GM12878 (cell line): ENCODE data around the gene CFAP61. TPM values are rescaled to one million over a fixed set of nuclear protein-coding genes. Genes with fewer than 3 reads are reported as not detected.

Experiments used
- ATAC-seq: fragments of 200-7000 bp; cut with Tn5 transposase; 3 replicates; pipeline ENCODE4 v1.9.1; 2020; ENCODE audit warnings: mild to moderate bottlenecking, moderate library complexity
- BruUV-seq: library from RNA; stranded (reverse); fragments of 400-500 nt; replicated peaks from 2 replicates; lab custom pipeline; 2021; lab: Mats Ljungman, UMichigan
- CTCF ChIA-PET: fragments of 300-600 bp; sonication (Branson Sonifier 250); formaldehyde crosslinking; extraction: SDS; loops from one replicate; lab custom pipeline; 2021; ENCODE audit warnings: inconsistent platforms; lab: Yijun Ruan, JAX
- POLR2A ChIA-PET: fragments of 350-600 bp; formaldehyde crosslinking; extraction: SDS; loops from one replicate; lab custom pipeline; 2021; ENCODE audit warnings: inconsistent platforms; lab: Charles Lee
- RAD21 ChIA-PET: fragments of 300-600 bp; sonication (Branson Sonifier 250); formaldehyde crosslinking; loops from one replicate; lab custom pipeline; 2023; ENCODE audit warnings: antibody characterized with exemption; ENCODE audit not compliant: unreplicated experiment; lab: Charles Lee
- SMC1A ChIA-PET: fragments of 300-600 bp; sonication (Branson Sonifier 250); formaldehyde crosslinking; loops from one replicate; lab custom pipeline; 2023; ENCODE audit not compliant: unreplicated experiment, uncharacterized antibody; lab: Charles Lee
- DNase-seq: peaks from one replicate; pipeline ENCODE4 v3.0.0-alpha.2; 2011; ENCODE audit warnings: low read depth, low spot score
- FAIRE-seq: peaks from 3 replicates; lab custom pipeline; 2011; peaks lifted over from hg19 to GRCh38; lab: Jason Lieb, UNC
- H2AFZ ChIP-seq: 2 replicates; pipeline ENCODE4 v1.6.0; 2011; ENCODE audit warnings: low read depth, low read length, control low read depth; ENCODE audit not compliant: control insufficient read depth
- H3K27ac ChIP-seq: 2 replicates; pipeline ENCODE4 v1.5.1; 2011; ENCODE audit warnings: control low read depth; ENCODE audit not compliant: control insufficient read depth, insufficient read depth
- H3K27me3 ChIP-seq, 2 experiments: replicated peaks in 1 of 2; 2 replicates each; pipeline versions ENCODE4 v1.6.0 to v1.6.1; 2011; ENCODE audit warnings: low read length in 1 of 2; ENCODE audit not compliant: control insufficient read depth in 2 of 2, insufficient read depth in 2 of 2
- H3K36me3 ChIP-seq, 2 experiments: 2 replicates each; pipeline ENCODE4 v1.5.1; 2011; ENCODE audit warnings: low read length in 1 of 2; ENCODE audit not compliant: control insufficient read depth in 2 of 2, insufficient read depth in 2 of 2
- H3K4me1 ChIP-seq: 2 replicates; pipeline ENCODE4 v1.6.1; 2011; ENCODE audit warnings: mild to moderate bottlenecking, low read length, moderate library complexity, mixed read lengths; ENCODE audit not compliant: control insufficient read depth, insufficient read depth
- H3K4me2 ChIP-seq: 2 replicates; pipeline ENCODE4 v1.6.0; 2011; ENCODE audit warnings: control low read depth; ENCODE audit not compliant: control insufficient read depth, insufficient read depth
- H3K4me3 ChIP-seq: fragments of 200-600 bp; sonication (generic); 2 replicates; pipeline ENCODE4 v1.5.1; 2016
- H3K79me2 ChIP-seq: 2 replicates; pipeline ENCODE4 v1.6.0; 2011; ENCODE audit warnings: low read length; ENCODE audit not compliant: control insufficient read depth, insufficient read depth
- H3K9ac ChIP-seq: 2 replicates; pipeline ENCODE4 v1.8.0; 2011; ENCODE audit warnings: low read length, control low read depth, mixed read lengths; ENCODE audit not compliant: control insufficient read depth, insufficient read depth
- H3K9me3 ChIP-seq: replicated peaks from 3 replicates; pipeline ENCODE4 v1.5.1; 2011; ENCODE audit warnings: mild to moderate bottlenecking, low read length; ENCODE audit not compliant: control insufficient read depth, insufficient read depth
- H4K20me1 ChIP-seq: 2 replicates; pipeline ENCODE4 v1.6.0; 2011; ENCODE audit not compliant: control insufficient read depth, insufficient read depth
- IKZF2 ChIP-seq, 2 experiments: fragments of 450-650 bp; IDR thresholded peaks; 2 replicates each; pipeline ENCODE4 v1.6.1; 2017; ENCODE audit warnings: mild to moderate bottlenecking in 2 of 2, moderate library complexity in 2 of 2
- JUNB ChIP-seq: IDR thresholded peaks from 2 replicates; pipeline ENCODE4 v1.6.1; 2016; ENCODE audit warnings: antibody characterized with exemption, mild to moderate bottlenecking
- POLR2A ChIP-seq: IDR thresholded peaks from 2 replicates; pipeline ENCODE4 v1.6.1; 2011; ENCODE audit warnings: low read depth, mild to moderate bottlenecking, low read length
- SMC3 ChIP-seq: IDR thresholded peaks from 2 replicates; pipeline ENCODE4 v1.6.1; 2011; ENCODE audit warnings: low read length, improper control_type of control experiment, borderline replicate concordance
- SREBF2 ChIP-seq: IDR thresholded peaks from 2 replicates; pipeline ENCODE4 v1.6.1; 2012; ENCODE audit warnings: mild to moderate bottlenecking, low read length
- STAT1 ChIP-seq: fragments of 450-650 bp; conservative IDR thresholded peaks from 2 replicates; pipeline ENCODE4 v1.6.1; 2014; ENCODE audit warnings: antibody characterized with exemption, mild to moderate bottlenecking
- WGBS: methylation state at CpG from one replicate; pipeline ENCODE4 v1.1.6; 2016; ENCODE audit warnings: low lambda C conversion rate; ENCODE audit not compliant: insufficient replicate concordance, insufficient coverage; ENCODE audit errors: missing lambda C conversion rate; 5-methylcytosine and 5-hydroxymethylcytosine counted together
- in situ Hi-C: fragments of 300-500 bp; cut with MboI; formaldehyde crosslinking; loops from 9 replicates; pipeline ENCODE4 v1.14.3; 2018; ENCODE audit warnings: mixed read lengths
- intact Hi-C: fragments of 100-400 bp; cut with micrococcal nuclease; formaldehyde crosslinking; loops from one replicate; pipeline ENCODE4 v1.14.2; 2022; ENCODE audit not compliant: unreplicated experiment
- polyA plus RNA-seq, 11 experiments: library from polyadenylated mRNA; depleted of rRNA in 4 of 11; unstranded in 6 of 11; stranded (reverse) in 5 of 11; fragments of >200 nt; fragmentation: Nextera tagmentation in 4 of 11; fragmentation: Illumina TruSeq in 1 of 11; extraction: Ambion mirVana in 4 of 11; extraction: Trizol in 1 of 11; gene quantifications; 1 replicate in 1 of 11; 2 replicates in 10 of 11; pipeline versions ENCODE4 v1.2.1 to v1.2.3, GENCODE V29; 2011 to 2016; ENCODE audit warnings: inconsistent platforms in 2 of 11, missing spikeins in 2 of 11, low read depth in 1 of 11
- total RNA-seq, 4 experiments: library from RNA; depleted of rRNA in 3 of 4; stranded (reverse); fragments of >200 nt in 3 of 4; fragmentation: Illumina TruSeq in 1 of 4; extraction: Trizol in 1 of 4; gene quantifications; 2 replicates each; pipeline versions ENCODE4 v1.2.1 to v1.2.3, GENCODE V29; 2013 to 2021
- TF ChIP-seq, protein P1 (sequence below): fragments of 450-650 bp; IDR thresholded peaks from 2 replicates; pipeline ENCODE4 v1.6.1; 2017; ENCODE audit warnings: mild to moderate bottlenecking, moderate library complexity
- TF ChIP-seq, protein P2 (sequence below): IDR thresholded peaks from 2 replicates; pipeline ENCODE4 v1.6.1; 2011; ENCODE audit warnings: borderline replicate concordance, low read depth, mild to moderate bottlenecking, moderate library complexity, low read length; ENCODE audit not compliant: insufficient read depth, poor library complexity, severe bottlenecking
- TF ChIP-seq, protein P3 (sequence below): IDR thresholded peaks from 2 replicates; pipeline ENCODE4 v1.6.1; 2011; ENCODE audit warnings: borderline replicate concordance, low read depth, mild to moderate bottlenecking, moderate library complexity, mixed read lengths, low read length; ENCODE audit not compliant: insufficient read depth; ENCODE audit errors: extremely low read length
- TF ChIP-seq, protein P4 (sequence below): IDR thresholded peaks from 2 replicates; pipeline ENCODE4 v1.6.1; 2012; ENCODE audit warnings: low read depth, low read length, improper control_type of control experiment

The CFAP61 gene
- total and polyA plus RNA-seq, 10 of the 15 experiments (the other 5 are each of a cell fraction or from before 2014, with no cell fraction given) = 0.11 to 0.41 (median 0.24) TPM; not detected in 7

DNA sequence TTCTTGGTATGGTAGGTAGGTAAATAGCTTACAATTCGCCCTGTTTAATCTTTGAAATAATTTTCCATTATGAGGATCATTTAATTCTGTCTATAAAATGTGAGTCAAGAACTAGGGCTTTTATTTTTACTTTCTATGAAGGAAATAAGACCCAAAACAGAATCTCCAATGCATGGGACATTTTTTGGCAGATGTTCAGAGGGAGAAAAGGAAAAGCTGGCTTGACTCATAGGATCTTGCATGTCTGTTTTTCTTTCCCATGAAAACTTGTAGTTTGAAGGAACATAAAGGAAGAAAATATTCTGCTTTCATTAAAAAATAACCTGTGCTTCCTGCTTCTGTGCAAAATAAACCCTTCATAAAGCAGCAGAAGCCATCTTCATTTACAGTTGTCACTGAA lies 172.5 kb downstream of the CFAP61 start:
- 0% methylated on average over 1 of the region's 1 CpG for WGBS
- no peaks in the 10 kb centered on the region for H4K20me1 ChIP-seq
- ChIA-PET SMC1A (interaction anchor here (0.7 to 1.1 kb wide), 3 partner anchors 11 to 1108 kb away, joined by 3 read pairs; no protein-coding TSS in a partner anchor), CTCF (interaction anchor here (1.3 to 1.6 kb wide), 2 partner anchors 12 to 15 kb away, joined by 4 to 7 read pairs; no protein-coding TSS in a partner anchor), POLR2A (interaction anchor here (0.6 kb wide), 1 partner anchor 11 kb away, joined by 4 read pairs; no protein-coding TSS in a partner anchor), RAD21 (interaction anchor here (1.2 kb wide), 1 partner anchor 17 kb away, joined by 3 read pairs; no protein-coding TSS in a partner anchor)
- intact Hi-C loops = no loop called here
- no peaks in the 10 kb centered on the region; the same call in 2 of the 3 replicates for H3K9me3 ChIP-seq
- ATAC-seq (no peak), FAIRE-seq (no peak), DNase-seq (no peak)
- H3K4me3 ChIP-seq = no peak overlapping the region
- no peak overlapping the region for H2AFZ ChIP-seq
- H3K27me3 ChIP-seq = no peaks in the 10 kb centered on the region; a peak in 1 of 4 replicates
- H3K4me1 ChIP-seq = no peaks in the 10 kb centered on the region
- H3K36me3 ChIP-seq = no peaks in the 10 kb centered on the region
- no peak overlapping the region for H3K9ac ChIP-seq
- no TSS peak for BruUV-seq
- no peak for TF ChIP-seq STAT1
- TF ChIP-seq JUNB = no peak
- TF ChIP-seq SMC3 = no peak
- no peak for TF ChIP-seq SREBF2
- no peak for TF ChIP-seq POLR2A
- TF ChIP-seq, protein P1, sequence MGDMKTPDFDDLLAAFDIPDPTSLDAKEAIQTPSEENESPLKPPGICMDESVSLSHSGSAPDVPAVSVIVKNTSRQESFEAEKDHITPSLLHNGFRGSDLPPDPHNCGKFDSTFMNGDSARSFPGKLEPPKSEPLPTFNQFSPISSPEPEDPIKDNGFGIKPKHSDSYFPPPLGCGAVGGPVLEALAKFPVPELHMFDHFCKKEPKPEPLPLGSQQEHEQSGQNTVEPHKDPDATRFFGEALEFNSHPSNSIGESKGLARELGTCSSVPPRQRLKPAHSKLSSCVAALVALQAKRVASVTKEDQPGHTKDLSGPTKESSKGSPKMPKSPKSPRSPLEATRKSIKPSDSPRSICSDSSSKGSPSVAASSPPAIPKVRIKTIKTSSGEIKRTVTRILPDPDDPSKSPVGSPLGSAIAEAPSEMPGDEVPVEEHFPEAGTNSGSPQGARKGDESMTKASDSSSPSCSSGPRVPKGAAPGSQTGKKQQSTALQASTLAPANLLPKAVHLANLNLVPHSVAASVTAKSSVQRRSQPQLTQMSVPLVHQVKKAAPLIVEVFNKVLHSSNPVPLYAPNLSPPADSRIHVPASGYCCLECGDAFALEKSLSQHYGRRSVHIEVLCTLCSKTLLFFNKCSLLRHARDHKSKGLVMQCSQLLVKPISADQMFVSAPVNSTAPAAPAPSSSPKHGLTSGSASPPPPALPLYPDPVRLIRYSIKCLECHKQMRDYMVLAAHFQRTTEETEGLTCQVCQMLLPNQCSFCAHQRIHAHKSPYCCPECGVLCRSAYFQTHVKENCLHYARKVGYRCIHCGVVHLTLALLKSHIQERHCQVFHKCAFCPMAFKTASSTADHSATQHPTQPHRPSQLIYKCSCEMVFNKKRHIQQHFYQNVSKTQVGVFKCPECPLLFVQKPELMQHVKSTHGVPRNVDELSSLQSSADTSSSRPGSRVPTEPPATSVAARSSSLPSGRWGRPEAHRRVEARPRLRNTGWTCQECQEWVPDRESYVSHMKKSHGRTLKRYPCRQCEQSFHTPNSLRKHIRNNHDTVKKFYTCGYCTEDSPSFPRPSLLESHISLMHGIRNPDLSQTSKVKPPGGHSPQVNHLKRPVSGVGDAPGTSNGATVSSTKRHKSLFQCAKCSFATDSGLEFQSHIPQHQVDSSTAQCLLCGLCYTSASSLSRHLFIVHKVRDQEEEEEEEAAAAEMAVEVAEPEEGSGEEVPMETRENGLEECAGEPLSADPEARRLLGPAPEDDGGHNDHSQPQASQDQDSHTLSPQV = no peak
- TF ChIP-seq IKZF2 (IDR thresholded peaks at IDR 0.05) = no peak
- TF ChIP-seq, protein P2, sequence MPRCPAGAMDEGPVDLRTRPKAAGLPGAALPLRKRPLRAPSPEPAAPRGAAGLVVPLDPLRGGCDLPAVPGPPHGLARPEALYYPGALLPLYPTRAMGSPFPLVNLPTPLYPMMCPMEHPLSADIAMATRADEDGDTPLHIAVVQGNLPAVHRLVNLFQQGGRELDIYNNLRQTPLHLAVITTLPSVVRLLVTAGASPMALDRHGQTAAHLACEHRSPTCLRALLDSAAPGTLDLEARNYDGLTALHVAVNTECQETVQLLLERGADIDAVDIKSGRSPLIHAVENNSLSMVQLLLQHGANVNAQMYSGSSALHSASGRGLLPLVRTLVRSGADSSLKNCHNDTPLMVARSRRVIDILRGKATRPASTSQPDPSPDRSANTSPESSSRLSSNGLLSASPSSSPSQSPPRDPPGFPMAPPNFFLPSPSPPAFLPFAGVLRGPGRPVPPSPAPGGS = no peak
- TF ChIP-seq, protein P3, sequence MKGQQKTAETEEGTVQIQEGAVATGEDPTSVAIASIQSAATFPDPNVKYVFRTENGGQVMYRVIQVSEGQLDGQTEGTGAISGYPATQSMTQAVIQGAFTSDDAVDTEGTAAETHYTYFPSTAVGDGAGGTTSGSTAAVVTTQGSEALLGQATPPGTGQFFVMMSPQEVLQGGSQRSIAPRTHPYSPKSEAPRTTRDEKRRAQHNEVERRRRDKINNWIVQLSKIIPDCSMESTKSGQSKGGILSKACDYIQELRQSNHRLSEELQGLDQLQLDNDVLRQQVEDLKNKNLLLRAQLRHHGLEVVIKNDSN = no peak
- TF ChIP-seq, protein P4, sequence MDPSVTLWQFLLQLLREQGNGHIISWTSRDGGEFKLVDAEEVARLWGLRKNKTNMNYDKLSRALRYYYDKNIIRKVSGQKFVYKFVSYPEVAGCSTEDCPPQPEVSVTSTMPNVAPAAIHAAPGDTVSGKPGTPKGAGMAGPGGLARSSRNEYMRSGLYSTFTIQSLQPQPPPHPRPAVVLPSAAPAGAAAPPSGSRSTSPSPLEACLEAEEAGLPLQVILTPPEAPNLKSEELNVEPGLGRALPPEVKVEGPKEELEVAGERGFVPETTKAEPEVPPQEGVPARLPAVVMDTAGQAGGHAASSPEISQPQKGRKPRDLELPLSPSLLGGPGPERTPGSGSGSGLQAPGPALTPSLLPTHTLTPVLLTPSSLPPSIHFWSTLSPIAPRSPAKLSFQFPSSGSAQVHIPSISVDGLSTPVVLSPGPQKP = no peak
- TF ChIP-seq, all 136 proteins: peak for 0
- H3K4me2 ChIP-seq = no peak overlapping the region
- H3K79me2 ChIP-seq = no peaks in the 10 kb centered on the region
- no peak overlapping the region for H3K27ac ChIP-seq
- in situ Hi-C loops = no loop called here
